GM12878 (cell line): ENCODE measurements around the gene BMP2K.

ENCODE experiments used
- FOXM1 ChIP-seq: IDR thresholded peaks from 2 replicates; pipeline ENCODE4 v1.6.1; 2012; ENCODE audit warnings: low read depth, mild to moderate bottlenecking, inconsistent platforms, low read length, moderate library complexity
- JUND ChIP-seq: IDR thresholded peaks from 2 replicates; pipeline ENCODE4 v1.6.1; 2012; ENCODE audit warnings: low read depth, mild to moderate bottlenecking, low read length, improper control_type of control experiment, moderate library complexity
- SIX5 ChIP-seq: IDR thresholded peaks from 2 replicates; pipeline ENCODE4 v1.6.1; 2011; ENCODE audit warnings: mild to moderate bottlenecking, low read depth, low read length, moderate library complexity; ENCODE audit not compliant: severe bottlenecking
- ZNF24 ChIP-seq: fragments of 450-650 bp; IDR thresholded peaks from 2 replicates; pipeline ENCODE4 v1.6.1; 2017; ENCODE audit warnings: antibody characterized with exemption, mild to moderate bottlenecking
- TF ChIP-seq, protein P1 (sequence below): fragments of 450-650 bp; IDR thresholded peaks from 2 replicates; pipeline ENCODE4 v1.6.1; 2017; ENCODE audit warnings: antibody characterized with exemption, mild to moderate bottlenecking, moderate library complexity

DNA sequence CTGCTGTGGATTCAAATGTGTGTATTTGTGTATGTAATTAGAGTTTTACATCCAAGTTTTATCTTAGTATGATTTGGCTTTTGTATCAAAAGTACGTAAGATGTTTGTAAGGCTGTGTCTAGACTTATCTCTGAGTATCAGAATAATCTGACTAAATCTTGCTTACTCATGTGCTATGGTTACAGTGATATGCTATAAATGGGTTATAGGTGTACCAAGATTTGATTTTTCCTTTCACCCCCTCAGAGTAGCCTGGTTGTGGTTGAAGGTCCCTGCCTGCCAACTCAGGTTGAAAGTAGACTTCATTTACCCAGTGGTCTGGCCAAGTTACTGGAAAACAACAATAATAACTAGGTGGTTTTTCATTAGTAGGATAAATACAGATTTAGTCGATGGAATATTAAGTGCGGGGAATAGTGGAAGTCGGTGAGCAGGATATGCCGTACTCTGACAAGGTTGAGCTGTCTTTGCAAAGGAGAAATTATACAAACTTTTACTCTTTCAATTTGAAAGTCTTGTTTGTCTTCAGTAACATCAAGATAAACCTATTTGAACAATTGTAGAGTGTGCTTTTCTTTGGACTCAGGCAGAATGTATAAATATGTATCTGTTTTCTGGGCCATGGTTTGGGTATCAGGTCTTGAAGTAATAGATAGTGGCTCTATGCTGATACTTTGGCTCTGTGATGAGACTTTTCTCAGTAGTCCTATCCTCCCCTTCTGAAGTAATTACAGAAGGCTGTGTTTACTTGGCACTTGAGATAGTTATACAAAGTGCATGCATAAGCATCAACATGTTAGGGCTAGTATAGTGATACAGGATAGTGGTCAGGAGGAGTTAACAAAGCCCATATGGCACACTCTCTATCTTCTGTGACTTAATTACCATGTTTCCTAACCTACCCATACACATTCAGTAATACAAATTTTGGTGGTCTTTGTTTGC, 23.7 kb downstream of the BMP2K start:
- no peak for TF ChIP-seq JUND
- TF ChIP-seq FOXM1 = no peak
- no peak for TF ChIP-seq ZNF24
- TF ChIP-seq, protein P1, sequence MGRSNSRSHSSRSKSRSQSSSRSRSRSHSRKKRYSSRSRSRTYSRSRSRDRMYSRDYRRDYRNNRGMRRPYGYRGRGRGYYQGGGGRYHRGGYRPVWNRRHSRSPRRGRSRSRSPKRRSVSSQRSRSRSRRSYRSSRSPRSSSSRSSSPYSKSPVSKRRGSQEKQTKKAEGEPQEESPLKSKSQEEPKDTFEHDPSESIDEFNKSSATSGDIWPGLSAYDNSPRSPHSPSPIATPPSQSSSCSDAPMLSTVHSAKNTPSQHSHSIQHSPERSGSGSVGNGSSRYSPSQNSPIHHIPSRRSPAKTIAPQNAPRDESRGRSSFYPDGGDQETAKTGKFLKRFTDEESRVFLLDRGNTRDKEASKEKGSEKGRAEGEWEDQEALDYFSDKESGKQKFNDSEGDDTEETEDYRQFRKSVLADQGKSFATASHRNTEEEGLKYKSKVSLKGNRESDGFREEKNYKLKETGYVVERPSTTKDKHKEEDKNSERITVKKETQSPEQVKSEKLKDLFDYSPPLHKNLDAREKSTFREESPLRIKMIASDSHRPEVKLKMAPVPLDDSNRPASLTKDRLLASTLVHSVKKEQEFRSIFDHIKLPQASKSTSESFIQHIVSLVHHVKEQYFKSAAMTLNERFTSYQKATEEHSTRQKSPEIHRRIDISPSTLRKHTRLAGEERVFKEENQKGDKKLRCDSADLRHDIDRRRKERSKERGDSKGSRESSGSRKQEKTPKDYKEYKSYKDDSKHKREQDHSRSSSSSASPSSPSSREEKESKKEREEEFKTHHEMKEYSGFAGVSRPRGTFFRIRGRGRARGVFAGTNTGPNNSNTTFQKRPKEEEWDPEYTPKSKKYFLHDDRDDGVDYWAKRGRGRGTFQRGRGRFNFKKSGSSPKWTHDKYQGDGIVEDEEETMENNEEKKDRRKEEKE = no peak
- no peak for TF ChIP-seq SIX5
